Measurements from ENCODE around the gene DPF3. TPM values are rescaled to one million over a fixed set of nuclear protein-coding genes. Genes with fewer than 3 reads are reported as not detected.
"Not testable (repeated sequence)": the region's sequence is repeated elsewhere in the genome, so short reads cannot be mapped to it uniquely, and the experiment has no call there.

The DPF3 gene
- polyA plus RNA-seq, 1 experiment = 15.8 TPM

- H3K9me3 ChIP-seq (ENCODE audit: control insufficient read depth, insufficient read depth, low read length) = no peaks in the 10 kb centered on the region; the same call in 1 of the 2 replicates
- DNase-seq (ENCODE audit: low read depth, low spot score) = no peak
- CTCF ChIA-PET = interaction anchor here (1.0 kb wide), 1 partner anchor 363 kb away, joined by 3 read pairs; no protein-coding TSS in a partner anchor
- POLR2A ChIA-PET = no interaction called here
- H3K27me3 ChIP-seq (ENCODE audit: control insufficient read depth, insufficient read depth, low read length) = no peaks in the 10 kb centered on the region
- no peak overlapping the region for H3K27ac ChIP-seq (ENCODE audit: low read depth, low read length)
- H3K4me3 ChIP-seq (ENCODE audit: low read depth, low read length) = no peak overlapping the region
- TF ChIP-seq, protein P1, sequence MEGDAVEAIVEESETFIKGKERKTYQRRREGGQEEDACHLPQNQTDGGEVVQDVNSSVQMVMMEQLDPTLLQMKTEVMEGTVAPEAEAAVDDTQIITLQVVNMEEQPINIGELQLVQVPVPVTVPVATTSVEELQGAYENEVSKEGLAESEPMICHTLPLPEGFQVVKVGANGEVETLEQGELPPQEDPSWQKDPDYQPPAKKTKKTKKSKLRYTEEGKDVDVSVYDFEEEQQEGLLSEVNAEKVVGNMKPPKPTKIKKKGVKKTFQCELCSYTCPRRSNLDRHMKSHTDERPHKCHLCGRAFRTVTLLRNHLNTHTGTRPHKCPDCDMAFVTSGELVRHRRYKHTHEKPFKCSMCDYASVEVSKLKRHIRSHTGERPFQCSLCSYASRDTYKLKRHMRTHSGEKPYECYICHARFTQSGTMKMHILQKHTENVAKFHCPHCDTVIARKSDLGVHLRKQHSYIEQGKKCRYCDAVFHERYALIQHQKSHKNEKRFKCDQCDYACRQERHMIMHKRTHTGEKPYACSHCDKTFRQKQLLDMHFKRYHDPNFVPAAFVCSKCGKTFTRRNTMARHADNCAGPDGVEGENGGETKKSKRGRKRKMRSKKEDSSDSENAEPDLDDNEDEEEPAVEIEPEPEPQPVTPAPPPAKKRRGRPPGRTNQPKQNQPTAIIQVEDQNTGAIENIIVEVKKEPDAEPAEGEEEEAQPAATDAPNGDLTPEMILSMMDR (IDR thresholded peaks at IDR 0.05; ENCODE audit: low read depth, low read length) = no peak
Observed at GRCh38 chr14:72876710-72877063, 17.2 kb downstream of the DPF3 start.

DNA sequence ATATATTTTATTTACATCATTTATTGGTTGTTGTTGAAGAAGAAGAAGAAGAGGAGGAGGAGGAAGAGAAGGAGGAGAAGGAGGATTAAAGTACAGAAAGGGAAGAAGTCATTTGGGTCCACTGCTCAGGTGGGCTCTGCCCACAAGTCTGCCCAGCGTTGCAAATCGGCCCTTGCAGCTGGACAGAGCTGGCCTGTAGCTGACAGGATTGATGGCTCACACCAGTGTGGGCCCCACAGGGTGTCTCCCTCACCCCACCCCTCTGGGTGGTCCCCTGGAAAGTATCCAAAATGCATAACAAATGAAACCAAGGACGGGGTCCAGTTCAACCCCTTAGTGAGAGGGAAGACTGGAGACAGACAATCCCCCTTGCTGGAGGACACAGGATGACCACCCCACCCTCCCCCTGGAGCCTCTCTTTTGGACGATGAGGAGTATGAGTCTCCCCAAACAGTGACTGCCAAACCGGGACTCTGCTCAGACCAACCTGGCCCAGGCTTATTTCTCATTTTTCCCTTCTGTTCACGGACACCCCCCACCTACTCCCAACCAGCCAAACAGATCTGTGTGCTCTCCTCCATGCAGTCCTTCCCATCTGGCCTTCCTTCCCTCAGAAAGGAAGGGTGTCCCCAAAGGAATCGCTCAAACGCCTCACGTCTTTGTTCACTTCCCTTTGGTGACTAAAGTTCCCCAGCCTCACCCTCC is 17.7 kb downstream of the DPF3 start:
- Histone ChIP-seq H3K9me3 (ENCODE audit: control insufficient read depth, insufficient read depth, low read length) (no peaks in the 10 kb centered on the region; the same call in 1 of the 2 replicates), H3K4me3 (ENCODE audit: low read depth, low read length) (no peak overlapping the region), H3K27ac (ENCODE audit: low read depth, low read length) (no peak overlapping the region), H3K27me3 (ENCODE audit: control insufficient read depth, insufficient read depth, low read length) (no peaks in the 10 kb centered on the region)
- no peak for DNase-seq (ENCODE audit: low read depth, low spot score)
- ChIA-PET POLR2A (no interaction called here), CTCF (interaction anchor here (1.0 kb wide), 1 partner anchor 362 kb away, joined by 3 read pairs; no protein-coding TSS in a partner anchor)
- TF ChIP-seq, protein P1 (IDR thresholded peaks at IDR 0.05; ENCODE audit: low read depth, low read length) = no peak

DNA sequence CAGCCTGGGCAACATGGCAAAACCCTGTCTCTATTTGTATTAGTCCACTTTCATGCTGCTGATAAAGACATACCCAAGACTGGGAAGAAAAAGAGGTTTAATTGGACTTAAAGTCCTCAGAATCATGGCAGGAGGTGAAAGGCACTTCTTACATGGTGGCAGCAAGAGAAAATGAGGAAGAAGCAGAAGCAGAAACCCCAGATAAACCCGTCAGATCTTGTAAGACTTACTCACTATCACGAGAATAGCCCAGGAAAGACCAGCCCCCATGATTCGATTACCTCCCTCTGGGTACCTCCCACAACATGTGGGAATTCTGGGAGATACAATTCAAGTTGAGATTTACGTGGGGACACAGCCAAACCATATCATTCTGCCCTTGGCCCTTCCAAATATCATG is 23.0 kb downstream of the DPF3 start:
- CTCF ChIA-PET; H3K9me3 ChIP-seq (ENCODE audit: control insufficient read depth, insufficient read depth, low read length); H3K4me3 ChIP-seq (ENCODE audit: low read depth, low read length); DNase-seq (ENCODE audit: low read depth, low spot score); POLR2A ChIA-PET; H3K27me3 ChIP-seq (ENCODE audit: control insufficient read depth, insufficient read depth, low read length); H3K27ac ChIP-seq (ENCODE audit: low read depth, low read length): not testable (repeated sequence)

- DNase-seq (ENCODE audit: low read depth, low spot score) = no peak
- POLR2A ChIA-PET = no interaction called here
- CTCF ChIA-PET = interaction anchor here (0.6 to 1.0 kb wide), 2 partner anchors 79 to 156 kb away, joined by 3 read pairs; no protein-coding TSS in a partner anchor
Observed at GRCh38 chr14:72869407-72870329, 24.2 kb downstream of the DPF3 start.

GRCh38 chr14:72868500-72868899 is 25.4 kb downstream of the DPF3 start:
- Histone ChIP-seq H3K4me3 (ENCODE audit: low read depth, low read length) (no peak overlapping the region), H3K27me3 (ENCODE audit: control insufficient read depth, insufficient read depth, low read length) (no peaks in the 10 kb centered on the region), H3K9me3 (ENCODE audit: control insufficient read depth, insufficient read depth, low read length) (no peaks in the 10 kb centered on the region; the same call in 1 of the 2 replicates), H3K27ac (ENCODE audit: low read depth, low read length) (no peak overlapping the region)
- DNase-seq (ENCODE audit: low read depth, low spot score) = no peak
- ChIA-PET CTCF (no interaction called here), POLR2A (no interaction called here)
- TF ChIP-seq, protein P1 (IDR thresholded peaks at IDR 0.05; ENCODE audit: low read depth, low read length) = no peak

More at GRCh38 chr14:72869407-72870329, 24.2 kb downstream of the DPF3 start:
- no peak overlapping the region for H3K4me3 ChIP-seq (ENCODE audit: low read depth, low read length)
- TF ChIP-seq, protein P1 (IDR thresholded peaks at IDR 0.05; ENCODE audit: low read depth, low read length) = no peak
- no peaks in the 10 kb centered on the region for H3K27me3 ChIP-seq (ENCODE audit: control insufficient read depth, insufficient read depth, low read length)
- H3K27ac ChIP-seq (ENCODE audit: low read depth, low read length) = no peak overlapping the region
- H3K9me3 ChIP-seq (ENCODE audit: control insufficient read depth, insufficient read depth, low read length) = no peaks in the 10 kb centered on the region; the same call in 1 of the 2 replicates

Measured in AG04450 (cell line).